K562 (cell line): ENCODE data around the gene NEDD8. TPM values are rescaled to one million over a fixed set of nuclear protein-coding genes. Genes with fewer than 3 reads are reported as not detected.

Source experiments
- ATAC-seq: fragments of 200-7000 bp; cut with Tn5 transposase; 3 replicates; pipeline ENCODE4 v1.9.1; 2020; ENCODE audit warnings: moderate library complexity
- BruUV-seq: library from RNA; stranded (reverse); fragments of 400-500 nt; replicated peaks from 2 replicates; lab custom pipeline; 2021; lab: Mats Ljungman, UMichigan
- CTCF ChIA-PET: fragments of 300-600 bp; formaldehyde crosslinking; extraction: SDS; loops from one replicate; lab custom pipeline; 2021; ENCODE audit warnings: low intra/inter-chr PET ratio; lab: Yijun Ruan, JAX
- POLR2A ChIA-PET: fragments of 300-600, 350-650 bp; sonication (Branson Sonifier 250); formaldehyde crosslinking; extraction: SDS; loops from one replicate; lab custom pipeline; 2021; ENCODE audit warnings: antibody characterized with exemption, inconsistent platforms; lab: Yijun Ruan, JAX
- DNase-seq, 4 experiments: peaks; one replicate each; pipeline versions ENCODE4 v3.0.0 to v3.0.0-alpha.2; 2011 to 2018; ENCODE audit warnings: low spot score in 3 of 4, mixed read lengths in 3 of 4; ENCODE audit errors: extremely low read depth in 1 of 4
- FAIRE-seq: peaks from 2 replicates; lab custom pipeline; 2011; peaks lifted over from hg19 to GRCh38; lab: Jason Lieb, UNC
- H2AFZ ChIP-seq: 2 replicates; pipeline ENCODE4 v1.6.0; 2011; ENCODE audit warnings: low read depth, low read length, control low read depth, inconsistent platforms
- H3K27ac ChIP-seq: fragments of 200-600 bp; 3 replicates; pipeline ENCODE4 v1.8.0; 2011; ENCODE audit warnings: low read depth, mild to moderate bottlenecking, control low read depth, inconsistent platforms, low read length, moderate library complexity, mixed read lengths; ENCODE audit errors: extremely low read depth
- H3K27me3 ChIP-seq, 2 experiments: fragments of 300-600 bp in 1 of 2; 2 replicates in 1 of 2; 3 replicates in 1 of 2; pipeline versions ENCODE4 v1.6.0 to v1.8.0; 2011; ENCODE audit warnings: inconsistent platforms in 2 of 2, low read length in 2 of 2, mild to moderate bottlenecking in 1 of 2, mixed read lengths in 1 of 2, moderate library complexity in 1 of 2; ENCODE audit not compliant: control insufficient read depth in 2 of 2, insufficient read depth in 2 of 2
- H3K36me3 ChIP-seq: fragments of 300-600 bp; 3 replicates; pipeline ENCODE4 v1.8.0; 2011; ENCODE audit warnings: mild to moderate bottlenecking, low read length, inconsistent platforms; ENCODE audit not compliant: control insufficient read depth, insufficient read depth
- H3K4me1 ChIP-seq, 2 experiments: fragments of 200-600 bp in 1 of 2; replicated peaks in 1 of 2; 2 replicates in 1 of 2; 3 replicates in 1 of 2; pipeline versions ENCODE4 v1.5.1 to v1.8.0; 2011; ENCODE audit warnings: inconsistent platforms in 2 of 2, low read length in 2 of 2, mild to moderate bottlenecking in 1 of 2, mixed read lengths in 1 of 2, moderate library complexity in 1 of 2; ENCODE audit not compliant: control insufficient read depth in 2 of 2, insufficient read depth in 2 of 2
- H3K4me2 ChIP-seq: 2 replicates; pipeline ENCODE4 v1.6.1; 2011; ENCODE audit warnings: low read length, control low read depth, inconsistent platforms, mixed read lengths; ENCODE audit not compliant: insufficient read depth
- H3K4me3 ChIP-seq: fragments of 200-600 bp; sonication (generic), shearing (Covaris generic); 2 replicates; pipeline ENCODE4 v1.5.1; 2016; ENCODE audit warnings: control low read depth, inconsistent platforms
- H3K79me2 ChIP-seq: fragments of 200-600 bp; 3 replicates; pipeline ENCODE4 v1.8.0; 2011; ENCODE audit warnings: low read length, inconsistent platforms; ENCODE audit not compliant: control insufficient read depth, insufficient read depth
- H3K9ac ChIP-seq, 2 experiments: 2 replicates each; pipeline versions ENCODE4 v1.6.0 to v1.6.1; 2011; ENCODE audit warnings: low read depth in 2 of 2, low read length in 2 of 2, control low read depth in 1 of 2, inconsistent platforms in 1 of 2, mild to moderate bottlenecking in 1 of 2, mixed read lengths in 1 of 2; ENCODE audit not compliant: insufficient read depth in 1 of 2
- H3K9me1 ChIP-seq: one replicate; pipeline ENCODE4 v1.6.0; 2011; ENCODE audit warnings: inconsistent platforms, mild to moderate bottlenecking, low read length, moderate library complexity; ENCODE audit not compliant: control insufficient read depth, insufficient read depth
- H3K9me3 ChIP-seq: replicated peaks from 2 replicates; pipeline ENCODE4 v1.5.1; 2011; ENCODE audit warnings: low read depth, low read length, inconsistent platforms; ENCODE audit not compliant: control insufficient read depth, insufficient read depth
- H4K20me1 ChIP-seq: replicated peaks from 2 replicates; pipeline ENCODE4 v1.6.1; 2011; ENCODE audit warnings: low read length, inconsistent platforms, mixed read lengths; ENCODE audit not compliant: control insufficient read depth, insufficient read depth
- ARID1B ChIP-seq: fragments of 450-650 bp; IDR thresholded peaks from 2 replicates; pipeline ENCODE4 v1.6.1; 2016; ENCODE audit warnings: antibody characterized with exemption, mild to moderate bottlenecking, inconsistent platforms
- CBFA2T2 ChIP-seq: fragments of 450-650 bp; conservative IDR thresholded peaks from 2 replicates; pipeline ENCODE4 v1.6.1; 2017; ENCODE audit warnings: mild to moderate bottlenecking
- CREB1 ChIP-seq, 2 experiments: sonication (generic) in 1 of 2; formaldehyde crosslinking in 1 of 2; IDR thresholded peaks; 2 replicates each; pipeline versions ENCODE4 v1.6.1 to v1.8.0; 2012 to 2022; ENCODE audit warnings: inconsistent platforms in 1 of 2, mild to moderate bottlenecking in 1 of 2, missing genetic modification reagents in 1 of 2, moderate library complexity in 1 of 2
- HCFC1 ChIP-seq: IDR thresholded peaks from 2 replicates; pipeline ENCODE4 v1.6.1; 2012; ENCODE audit warnings: low read depth, low read length, improper control_type of control experiment
- HDAC8 ChIP-seq: fragments of 450-650 bp; IDR thresholded peaks from 2 replicates; pipeline ENCODE4 v1.6.1; 2016; ENCODE audit warnings: mild to moderate bottlenecking, missing genetic modification characterization, moderate library complexity, missing compliant biosample characterization
- MTA2 ChIP-seq: fragments of 450-650 bp; IDR thresholded peaks from 2 replicates; pipeline ENCODE4 v1.6.1; 2016; ENCODE audit warnings: low read depth
- NUFIP1 ChIP-seq: fragments of 450-650 bp; IDR thresholded peaks from 2 replicates; pipeline ENCODE4 v1.6.1; 2018; ENCODE audit not compliant: partially characterized antibody
- PHB2 ChIP-seq: fragments of 450-650 bp; IDR thresholded peaks from 2 replicates; pipeline ENCODE4 v1.6.1; 2017; ENCODE audit warnings: low read depth
- ZNF282 ChIP-seq: sonication (generic); formaldehyde crosslinking; IDR thresholded peaks from 2 replicates; pipeline ENCODE4 v1.8.1; 2023; ENCODE audit warnings: missing genetic modification reagents
- ZNF316 ChIP-seq: fragments of 450-650 bp; IDR thresholded peaks from 2 replicates; pipeline ENCODE4 v1.6.1; 2016
- ZNF589 ChIP-seq: fragments of 200-800 bp; sonication (Bioruptor generic); IDR thresholded peaks from 2 replicates; pipeline ENCODE4 v1.6.1; 2016; ENCODE audit warnings: low read depth, missing genetic modification characterization, missing compliant biosample characterization
- WGBS: fragments of 100-300 bp; shearing (Covaris generic); methylation state at CpG from one replicate; pipeline ENCODE4 v1.1.6; 2016; ENCODE audit warnings: low coverage, mixed read lengths; ENCODE audit not compliant: insufficient coverage; ENCODE audit errors: missing lambda C conversion rate; 5-methylcytosine and 5-hydroxymethylcytosine counted together
- in situ Hi-C: fragments of 300-500 bp; cut with MboI; formaldehyde crosslinking; loops from 4 replicates; pipeline ENCODE4 v1.15.0; 2018; ENCODE audit warnings: inconsistent platforms, mixed read lengths
- intact Hi-C: fragments of 100-400 bp; cut with micrococcal nuclease; formaldehyde crosslinking; loops from 2 replicates; pipeline ENCODE4 v1.14.2; 2022
- polyA plus RNA-seq, 8 experiments: library from polyadenylated mRNA; depleted of rRNA in 4 of 8; stranded (reverse) in 5 of 8; unstranded in 3 of 8; fragments of >200 nt; fragmentation: Nextera tagmentation in 2 of 8; fragmentation: Illumina TruSeq in 1 of 8; extraction: Ambion mirVana in 2 of 8; extraction: Trizol in 1 of 8; gene quantifications; 2 replicates each; pipeline versions ENCODE4 v1.2.1 to v1.2.3, GENCODE V29; 2011 to 2014; ENCODE audit warnings: inconsistent platforms in 1 of 8, missing spikeins in 1 of 8
- total RNA-seq, 7 experiments: library from RNA; depleted of rRNA in 6 of 7; stranded (reverse); fragments of >200 nt in 6 of 7; fragmentation: Illumina TruSeq in 2 of 7; extraction: Trizol in 2 of 7; gene quantifications; 2 replicates each; pipeline versions ENCODE4 v1.2.1 to v1.2.3, GENCODE V29; 2011 to 2021; ENCODE audit warnings: low replicate concordance in 1 of 7
- TF ChIP-seq, protein P1 (sequence below): fragments of 250-450 bp; sonication (Bioruptor Pico); IDR thresholded peaks from 2 replicates; pipeline ENCODE4 v1.8.0; 2022; ENCODE audit warnings: moderate library complexity, mild to moderate bottlenecking, inconsistent platforms
- TF ChIP-seq, protein P2 (sequence below), 2 experiments: fragments of 150-350 bp in 1 of 2; IDR thresholded peaks; 2 replicates each; pipeline ENCODE4 v1.6.1; 2012 to 2016; ENCODE audit warnings: low read depth in 2 of 2, low read length in 2 of 2, mild to moderate bottlenecking in 1 of 2, moderate library complexity in 1 of 2
- TF ChIP-seq, protein P3 (sequence below): IDR thresholded peaks from 2 replicates; pipeline ENCODE4 v1.6.1; 2011; ENCODE audit warnings: borderline replicate concordance, low read depth, mild to moderate bottlenecking, moderate library complexity, low read length; ENCODE audit not compliant: insufficient read depth, poor library complexity, severe bottlenecking

Gene NEDD8
- total and polyA plus RNA-seq, 9 of the 15 experiments (the other 6 are each of a cell fraction or from before 2014, with no cell fraction given): 142 to 691 (median 260) TPM

DNA sequence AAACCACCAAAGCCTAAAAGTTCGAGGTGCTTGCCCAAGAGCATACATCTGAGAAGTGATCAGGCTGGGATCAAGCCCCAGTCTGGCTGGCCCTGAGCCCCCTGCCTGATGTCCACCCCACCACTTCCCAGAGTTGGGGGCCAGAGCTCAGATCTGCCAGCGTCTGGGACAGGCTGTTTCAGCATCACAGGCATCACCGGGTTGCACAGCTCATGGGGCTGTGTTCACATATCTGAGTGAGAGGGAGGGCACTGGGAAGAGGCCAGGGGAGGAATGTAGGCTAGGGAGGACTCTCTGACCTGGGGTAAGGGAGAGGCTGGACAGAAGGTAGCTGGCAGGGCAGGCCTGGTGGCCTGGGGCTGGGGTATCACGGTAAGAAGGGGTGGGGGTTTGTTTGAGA is 24.8 kb upstream of the NEDD8 start (continued):
- TF ChIP-seq MTA2 (no peak), ZNF282 (CRISPR knock-in tag) (no peak)

DNA sequence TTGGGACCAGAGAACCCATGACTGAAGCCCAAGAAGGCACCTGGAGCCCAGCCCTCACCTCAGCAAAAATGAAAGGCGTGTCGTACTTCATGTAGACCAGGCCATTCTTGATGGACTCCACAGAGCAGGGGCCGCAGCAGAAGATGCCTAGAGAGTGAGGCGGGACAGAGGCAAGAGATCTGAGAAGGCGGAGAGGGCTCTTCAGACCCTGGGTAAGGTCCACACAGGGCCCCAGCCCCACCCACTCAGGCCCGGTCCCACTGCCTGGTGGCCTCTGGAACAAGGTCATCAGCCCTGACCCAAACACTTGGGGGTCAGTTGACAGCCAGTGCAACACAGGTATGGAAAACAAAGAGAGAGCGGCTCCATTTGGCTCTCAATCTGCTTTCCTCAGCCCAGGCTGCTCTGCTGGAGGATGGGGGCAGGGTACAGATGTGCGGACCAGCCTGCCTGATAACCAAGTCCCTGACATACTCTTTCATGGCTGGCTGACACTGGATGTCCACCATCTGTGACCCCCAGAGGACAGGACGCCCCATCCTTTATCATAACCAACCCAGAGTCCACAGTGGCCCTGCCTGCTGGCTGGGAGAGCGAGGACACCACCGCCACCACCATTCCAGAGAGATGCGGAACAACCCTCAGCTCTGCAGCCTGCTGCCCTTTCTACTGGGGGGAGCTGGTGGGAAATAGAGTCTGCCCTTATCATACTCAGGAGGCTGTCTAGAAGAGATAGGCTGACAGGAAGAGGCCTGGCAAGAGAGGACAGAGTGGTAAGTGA is 24.0 kb upstream of the NEDD8 start:
- Histone ChIP-seq H3K79me2 (no peaks in the 10 kb centered on the region), H3K9ac (peak overlapping the region; percentile 44 to 81), H3K27ac (peak overlapping the region; percentile 62), H3K4me2 (peak overlapping the region; percentile 67), H3K27me3 (no peaks in the 10 kb centered on the region), H3K9me1 (no peaks in the 10 kb centered on the region), H2AFZ (peak overlapping the region; percentile 82), H4K20me1 (no peaks in the 10 kb centered on the region), H3K4me1 (peaks cover 22 to 50% of the 10 kb centered on the region in 2 experiments; a peak in 4 of 5 replicates), H3K36me3 (no peaks in the 10 kb centered on the region; the same call in 1 of the 3 replicates), H3K4me3 (no peak overlapping the region), H3K9me3 (no peaks in the 10 kb centered on the region)
- no TSS peak for BruUV-seq
- DNase-seq (peak; percentile 65 to 90 (median 78)), ATAC-seq (peak; percentile 90), FAIRE-seq (peak; percentile 99)
- in situ Hi-C loops: no loop called here
- intact Hi-C loops: no loop called here
- POLR2A ChIA-PET: interaction anchor here (0.6 to 1.6 kb wide), 5 partner anchors 13 to 44 kb away, joined by 3 to 7 read pairs (median 4); partner anchors contain the start of genes DHRS1, NOP9 and RABGGTA
- WGBS: 6% methylated on average over 7 of the region's 12 CpGs
- CTCF ChIA-PET: no interaction called here
- TF ChIP-seq CBFA2T2: peak; percentile 97
- peak; percentile 93 for TF ChIP-seq ARID1B
- TF ChIP-seq, protein P1, sequence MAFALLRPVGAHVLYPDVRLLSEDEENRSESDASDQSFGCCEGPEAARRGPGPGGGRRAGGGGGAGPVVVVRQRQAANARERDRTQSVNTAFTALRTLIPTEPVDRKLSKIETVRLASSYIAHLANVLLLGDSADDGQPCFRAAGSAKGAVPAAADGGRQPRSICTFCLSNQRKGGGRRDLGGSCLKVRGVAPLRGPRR (CRISPR knock-in tag): no peak
- TF ChIP-seq CREB1 (IDR thresholded peaks at IDR 0.05): 0 out of 2 replicates have a peak, but pooled peaks have one; percentile 55
- TF ChIP-seq CREB1 (CRISPR knock-in tag; IDR thresholded peaks at IDR 0.05): no peak
- no peak for TF ChIP-seq NUFIP1
- 0 out of 2 replicates have a peak, but pooled peaks have one; percentile 40 for TF ChIP-seq ZNF589 (CRISPR knock-in tag)
- TF ChIP-seq PHB2: peak; percentile 75; the same call in 1 of the 2 replicates
- TF ChIP-seq, protein P2, sequence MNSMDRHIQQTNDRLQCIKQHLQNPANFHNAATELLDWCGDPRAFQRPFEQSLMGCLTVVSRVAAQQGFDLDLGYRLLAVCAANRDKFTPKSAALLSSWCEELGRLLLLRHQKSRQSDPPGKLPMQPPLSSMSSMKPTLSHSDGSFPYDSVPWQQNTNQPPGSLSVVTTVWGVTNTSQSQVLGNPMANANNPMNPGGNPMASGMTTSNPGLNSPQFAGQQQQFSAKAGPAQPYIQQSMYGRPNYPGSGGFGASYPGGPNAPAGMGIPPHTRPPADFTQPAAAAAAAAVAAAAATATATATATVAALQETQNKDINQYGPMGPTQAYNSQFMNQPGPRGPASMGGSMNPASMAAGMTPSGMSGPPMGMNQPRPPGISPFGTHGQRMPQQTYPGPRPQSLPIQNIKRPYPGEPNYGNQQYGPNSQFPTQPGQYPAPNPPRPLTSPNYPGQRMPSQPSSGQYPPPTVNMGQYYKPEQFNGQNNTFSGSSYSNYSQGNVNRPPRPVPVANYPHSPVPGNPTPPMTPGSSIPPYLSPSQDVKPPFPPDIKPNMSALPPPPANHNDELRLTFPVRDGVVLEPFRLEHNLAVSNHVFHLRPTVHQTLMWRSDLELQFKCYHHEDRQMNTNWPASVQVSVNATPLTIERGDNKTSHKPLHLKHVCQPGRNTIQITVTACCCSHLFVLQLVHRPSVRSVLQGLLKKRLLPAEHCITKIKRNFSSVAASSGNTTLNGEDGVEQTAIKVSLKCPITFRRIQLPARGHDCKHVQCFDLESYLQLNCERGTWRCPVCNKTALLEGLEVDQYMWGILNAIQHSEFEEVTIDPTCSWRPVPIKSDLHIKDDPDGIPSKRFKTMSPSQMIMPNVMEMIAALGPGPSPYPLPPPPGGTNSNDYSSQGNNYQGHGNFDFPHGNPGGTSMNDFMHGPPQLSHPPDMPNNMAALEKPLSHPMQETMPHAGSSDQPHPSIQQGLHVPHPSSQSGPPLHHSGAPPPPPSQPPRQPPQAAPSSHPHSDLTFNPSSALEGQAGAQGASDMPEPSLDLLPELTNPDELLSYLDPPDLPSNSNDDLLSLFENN (IDR thresholded peaks at IDR 0.05; ENCODE audit: low read depth in 2 of 2, low read length in 2 of 2): peak in 1 of 2 experiments; percentile 67; a peak in 1 of 4 replicates
- TF ChIP-seq HCFC1: no peak
- TF ChIP-seq HDAC8 (tag): no peak
- TF ChIP-seq, protein P3, sequence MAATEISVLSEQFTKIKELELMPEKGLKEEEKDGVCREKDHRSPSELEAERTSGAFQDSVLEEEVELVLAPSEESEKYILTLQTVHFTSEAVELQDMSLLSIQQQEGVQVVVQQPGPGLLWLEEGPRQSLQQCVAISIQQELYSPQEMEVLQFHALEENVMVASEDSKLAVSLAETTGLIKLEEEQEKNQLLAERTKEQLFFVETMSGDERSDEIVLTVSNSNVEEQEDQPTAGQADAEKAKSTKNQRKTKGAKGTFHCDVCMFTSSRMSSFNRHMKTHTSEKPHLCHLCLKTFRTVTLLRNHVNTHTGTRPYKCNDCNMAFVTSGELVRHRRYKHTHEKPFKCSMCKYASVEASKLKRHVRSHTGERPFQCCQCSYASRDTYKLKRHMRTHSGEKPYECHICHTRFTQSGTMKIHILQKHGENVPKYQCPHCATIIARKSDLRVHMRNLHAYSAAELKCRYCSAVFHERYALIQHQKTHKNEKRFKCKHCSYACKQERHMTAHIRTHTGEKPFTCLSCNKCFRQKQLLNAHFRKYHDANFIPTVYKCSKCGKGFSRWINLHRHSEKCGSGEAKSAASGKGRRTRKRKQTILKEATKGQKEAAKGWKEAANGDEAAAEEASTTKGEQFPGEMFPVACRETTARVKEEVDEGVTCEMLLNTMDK: no peak
- no peak for TF ChIP-seq ZNF316
